ENCODE measurements around the gene SLC6A19.

SLC6A19 gene

DNA sequence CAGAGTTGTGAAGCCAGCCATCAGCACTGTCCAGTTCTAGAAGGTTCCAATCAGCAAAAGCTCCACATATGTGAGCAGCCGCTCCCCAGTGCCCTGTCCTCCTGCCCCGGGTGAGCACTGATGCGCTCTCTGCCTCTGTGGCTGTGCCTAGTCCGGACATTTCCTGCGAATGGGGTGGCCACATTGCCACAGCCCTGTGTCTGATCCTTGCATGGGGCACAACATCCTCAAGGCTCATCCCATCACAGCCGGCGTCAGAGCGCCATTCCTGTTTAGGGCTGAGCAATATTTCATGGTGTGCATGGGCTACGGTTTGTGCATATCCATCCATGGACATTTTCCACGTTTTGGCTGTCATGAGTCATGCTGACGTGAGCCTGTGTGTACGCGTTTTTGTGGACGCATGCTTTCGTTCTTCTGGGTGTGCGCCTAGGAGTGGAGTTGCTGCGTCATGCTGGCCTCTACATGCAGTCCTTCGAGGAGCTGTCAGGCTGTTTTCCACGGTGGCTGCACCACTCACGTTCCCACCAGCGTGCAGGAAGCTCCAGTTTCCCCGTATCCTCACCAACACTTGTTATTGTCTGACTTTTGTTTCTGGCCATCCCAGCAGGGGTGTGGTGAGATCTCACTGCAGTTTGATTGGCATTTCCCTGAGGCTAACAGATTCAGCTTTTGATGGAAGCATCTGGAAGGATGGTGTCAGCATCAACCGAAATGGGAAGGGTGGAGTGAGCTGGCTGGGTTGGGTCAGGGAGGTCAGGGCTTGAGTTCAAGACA is 14.1 kb downstream of the SLC6A19 start:
- ChIA-PET POLR2A (no interaction called here), CTCF (no interaction called here)
- TF ChIP-seq, protein P1, sequence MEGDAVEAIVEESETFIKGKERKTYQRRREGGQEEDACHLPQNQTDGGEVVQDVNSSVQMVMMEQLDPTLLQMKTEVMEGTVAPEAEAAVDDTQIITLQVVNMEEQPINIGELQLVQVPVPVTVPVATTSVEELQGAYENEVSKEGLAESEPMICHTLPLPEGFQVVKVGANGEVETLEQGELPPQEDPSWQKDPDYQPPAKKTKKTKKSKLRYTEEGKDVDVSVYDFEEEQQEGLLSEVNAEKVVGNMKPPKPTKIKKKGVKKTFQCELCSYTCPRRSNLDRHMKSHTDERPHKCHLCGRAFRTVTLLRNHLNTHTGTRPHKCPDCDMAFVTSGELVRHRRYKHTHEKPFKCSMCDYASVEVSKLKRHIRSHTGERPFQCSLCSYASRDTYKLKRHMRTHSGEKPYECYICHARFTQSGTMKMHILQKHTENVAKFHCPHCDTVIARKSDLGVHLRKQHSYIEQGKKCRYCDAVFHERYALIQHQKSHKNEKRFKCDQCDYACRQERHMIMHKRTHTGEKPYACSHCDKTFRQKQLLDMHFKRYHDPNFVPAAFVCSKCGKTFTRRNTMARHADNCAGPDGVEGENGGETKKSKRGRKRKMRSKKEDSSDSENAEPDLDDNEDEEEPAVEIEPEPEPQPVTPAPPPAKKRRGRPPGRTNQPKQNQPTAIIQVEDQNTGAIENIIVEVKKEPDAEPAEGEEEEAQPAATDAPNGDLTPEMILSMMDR (IDR thresholded peaks at IDR 0.05; ENCODE audit: insufficient read depth, low read length, missing control alignments): no peak
- no peak overlapping the region for H3K4me3 ChIP-seq (ENCODE audit: low read depth, low read length)
- no peak for DNase-seq (ENCODE audit: low read depth, low spot score)

DNA sequence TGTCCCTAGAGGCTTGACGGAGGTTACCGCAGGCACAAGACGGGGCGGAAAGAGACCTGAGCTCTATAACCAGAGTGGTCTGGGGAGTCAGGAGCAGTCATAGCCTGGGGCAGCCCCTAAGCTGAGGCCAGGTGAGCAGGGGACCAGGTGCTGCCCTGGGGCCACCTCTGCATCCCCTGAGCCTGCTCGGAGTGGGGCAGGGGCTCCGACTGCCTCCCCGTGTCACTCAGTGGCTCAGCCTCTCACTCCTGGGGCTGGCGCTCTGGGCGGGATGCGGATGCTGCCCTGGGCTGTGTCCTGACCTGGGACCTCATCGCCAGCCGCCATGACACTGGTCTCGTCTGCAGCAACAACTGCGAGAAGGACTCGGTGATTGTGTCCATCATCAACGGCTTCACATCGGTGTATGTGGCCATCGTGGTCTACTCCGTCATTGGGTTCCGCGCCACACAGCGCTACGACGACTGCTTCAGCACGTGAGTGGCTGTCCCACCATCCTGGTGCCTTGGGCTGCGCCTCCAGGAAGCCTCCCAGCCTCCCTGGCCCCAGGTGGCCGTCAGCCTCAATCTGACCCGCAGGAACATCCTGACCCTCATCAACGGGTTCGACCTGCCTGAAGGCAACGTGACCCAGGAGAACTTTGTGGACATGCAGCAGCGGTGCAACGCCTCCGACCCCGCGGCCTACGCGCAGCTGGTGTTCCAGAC is 15.0 kb downstream of the SLC6A19 start:
- DNase-seq (ENCODE audit: low read depth, low spot score): no peak
- no peak overlapping the region for H3K4me3 ChIP-seq (ENCODE audit: low read depth, low read length)
- POLR2A ChIA-PET: no interaction called here
- CTCF ChIA-PET: no interaction called here
- TF ChIP-seq, protein P1 (IDR thresholded peaks at IDR 0.05; ENCODE audit: insufficient read depth, low read length, missing control alignments): no peak

DNA sequence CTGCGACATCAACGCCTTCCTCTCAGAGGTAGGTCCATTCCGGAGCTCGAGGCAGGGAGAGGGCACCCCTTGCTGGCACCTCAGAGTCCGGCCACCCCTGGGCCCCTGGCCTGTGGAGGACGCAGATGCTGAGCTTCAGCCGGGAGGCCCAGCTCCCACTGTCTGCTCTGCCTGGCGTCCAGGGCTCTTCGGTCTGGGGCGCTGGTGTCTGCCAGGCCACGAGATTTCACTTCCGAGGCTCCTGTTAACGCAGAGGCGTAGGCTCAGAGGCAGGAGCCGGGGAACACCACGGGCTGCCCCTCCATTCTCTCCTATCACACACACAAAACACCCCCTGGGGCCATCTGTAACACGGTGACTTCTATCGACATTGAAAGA is 15.5 kb downstream of the SLC6A19 start:
- ChIA-PET CTCF (no interaction called here), POLR2A (no interaction called here)
- no peak overlapping the region for H3K4me3 ChIP-seq (ENCODE audit: low read depth, low read length)
- TF ChIP-seq, protein P1 (IDR thresholded peaks at IDR 0.05; ENCODE audit: insufficient read depth, low read length, missing control alignments): no peak
- DNase-seq (ENCODE audit: low read depth, low spot score): no peak

DNA sequence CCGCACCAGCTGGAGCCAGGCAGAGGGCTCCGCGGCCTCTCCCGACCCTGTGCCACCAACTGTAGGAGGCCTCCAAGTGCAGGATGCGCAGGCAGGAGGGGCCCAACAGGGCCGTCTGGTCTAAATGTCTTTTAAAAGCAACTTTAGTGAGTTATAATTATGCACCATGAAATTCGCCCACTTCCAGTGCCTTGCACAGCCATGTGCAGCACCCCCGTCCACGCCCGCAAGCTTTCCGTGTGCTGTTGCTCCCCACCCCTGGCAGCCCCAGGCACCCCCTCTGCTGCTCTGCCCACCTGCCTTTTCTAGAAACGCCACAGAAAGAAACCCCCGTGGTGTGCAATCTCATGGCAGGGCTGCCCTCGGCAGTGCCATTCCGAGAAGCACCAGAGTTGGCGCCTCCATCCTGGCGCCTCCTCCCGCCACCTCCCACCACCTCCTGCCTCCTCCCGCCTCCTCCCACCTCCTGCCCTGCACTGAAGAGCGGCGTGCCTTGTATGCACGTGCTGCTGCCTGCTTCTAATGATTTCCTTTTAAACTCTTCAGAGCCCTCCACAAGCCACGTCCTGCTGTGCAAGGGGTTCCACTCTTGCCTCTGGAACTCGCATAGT is 16.3 kb downstream of the SLC6A19 start:
- TF ChIP-seq, protein P1 (IDR thresholded peaks at IDR 0.05; ENCODE audit: insufficient read depth, low read length, missing control alignments): no peak
- CTCF ChIA-PET: no interaction called here
- no peak overlapping the region for H3K4me3 ChIP-seq (ENCODE audit: low read depth, low read length)
- no peak for DNase-seq (ENCODE audit: low read depth, low spot score)
- POLR2A ChIA-PET: no interaction called here

DNA sequence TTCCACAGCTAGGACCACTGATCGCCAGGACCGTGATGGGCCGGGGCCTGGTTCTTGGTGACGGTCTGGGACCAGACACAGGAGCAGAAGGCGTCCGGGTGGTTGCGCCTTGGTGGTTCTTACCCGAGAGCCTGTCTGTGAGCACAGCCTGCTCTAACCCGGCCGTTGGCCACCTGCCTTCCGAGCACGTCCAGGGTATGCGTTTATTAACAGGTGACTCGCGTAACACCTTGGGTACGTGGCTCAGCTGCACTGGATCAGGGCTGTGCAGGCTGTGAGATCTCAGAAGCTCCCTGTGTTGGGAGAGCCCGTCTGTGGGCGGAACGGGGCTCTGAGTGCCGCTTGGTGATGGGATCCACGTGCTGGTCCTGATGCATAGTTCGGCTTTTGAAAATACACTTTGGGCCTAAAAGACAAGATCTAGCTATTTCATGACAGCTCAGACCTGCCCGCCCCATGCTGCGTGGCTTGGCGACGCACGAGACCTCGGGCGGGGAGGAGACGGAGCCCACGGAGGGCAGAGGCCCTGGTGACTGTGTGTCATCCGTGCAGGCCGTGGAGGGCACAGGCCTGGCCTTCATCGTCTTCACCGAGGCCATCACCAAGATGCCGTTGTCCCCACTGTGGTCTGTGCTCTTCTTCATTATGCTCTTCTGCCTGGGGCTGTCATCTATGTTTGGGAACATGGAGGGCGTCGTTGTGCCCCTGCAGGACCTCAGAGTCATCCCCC is 17.1 kb downstream of the SLC6A19 start:
- no peak overlapping the region for H3K4me3 ChIP-seq (ENCODE audit: low read depth, low read length)
- TF ChIP-seq, protein P1 (IDR thresholded peaks at IDR 0.05; ENCODE audit: insufficient read depth, low read length, missing control alignments): no peak
- DNase-seq (ENCODE audit: low read depth, low spot score): no peak
- ChIA-PET CTCF (no interaction called here), POLR2A (interaction anchor here (0.7 kb wide), 1 partner anchor 10 kb away, joined by 3 read pairs; no protein-coding TSS in a partner anchor)
